HepG2 (cell line): ENCODE results near the gene THRAP3. TPM values are rescaled to one million over a fixed set of nuclear protein-coding genes. Genes with fewer than 3 reads are reported as not detected.
A peak's percentile ranks its signal among the peaks of the same experiment; 100 is the strongest.

Experiments used
- AGO1 ChIP-seq: fragments of 200-400 bp; formaldehyde crosslinking; IDR thresholded peaks from 2 replicates; pipeline ENCODE4 v1.6.1; 2017; ENCODE audit warnings: mild to moderate bottlenecking, low read depth, low read length, moderate library complexity; ENCODE audit not compliant: poor library complexity, severe bottlenecking
- HMG20A ChIP-seq: IDR thresholded peaks from 2 replicates; pipeline ENCODE4 v1.6.1; 2016; ENCODE audit warnings: borderline replicate concordance
- KLF12 ChIP-seq: sonication (generic); formaldehyde crosslinking; IDR thresholded peaks from 2 replicates; pipeline ENCODE4 v1.4.0; 2020; ENCODE audit warnings: missing genetic modification reagents, borderline replicate concordance
- MXI1 ChIP-seq: IDR thresholded peaks from 3 replicates; pipeline ENCODE4 v1.6.1; 2012; ENCODE audit warnings: low read depth, low read length, inconsistent platforms, borderline replicate concordance
- NONO ChIP-seq, 2 experiments: fragments of 450-650 bp in 1 of 2; sonication (generic) in 1 of 2; formaldehyde crosslinking in 1 of 2; IDR thresholded peaks in 1 of 2; conservative IDR thresholded peaks in 1 of 2; 2 replicates each; pipeline versions ENCODE4 v1.6.1 to v1.8.0; 2017 to 2022; ENCODE audit warnings: mild to moderate bottlenecking in 1 of 2, missing genetic modification reagents in 1 of 2, moderate library complexity in 1 of 2
- SALL1 ChIP-seq: sonication (generic); formaldehyde crosslinking; IDR thresholded peaks from 2 replicates; pipeline ENCODE4 v1.8.0; 2022; ENCODE audit warnings: mild to moderate bottlenecking, missing genetic modification reagents
- TBX2 ChIP-seq: sonication (generic); formaldehyde crosslinking; IDR thresholded peaks from 2 replicates; pipeline ENCODE4 v1.5.0; 2020; ENCODE audit warnings: missing genetic modification reagents, mild to moderate bottlenecking, borderline replicate concordance
- ZBTB3 ChIP-seq: sonication (generic); formaldehyde crosslinking; IDR thresholded peaks from 2 replicates; pipeline ENCODE4 v1.4.0; 2020; ENCODE audit warnings: low read depth, mild to moderate bottlenecking, moderate library complexity, missing genetic modification reagents, borderline replicate concordance
- ZNF3 ChIP-seq: IDR thresholded peaks from 2 replicates; pipeline ENCODE4 v1.7.0; 2017; ENCODE audit warnings: inconsistent platforms
- ZNF441 ChIP-seq: sonication (generic); formaldehyde crosslinking; IDR thresholded peaks from 2 replicates; pipeline ENCODE4 v1.7.0; 2021; ENCODE audit warnings: missing genetic modification reagents, borderline replicate concordance
- ZNF598 ChIP-seq: sonication (generic); formaldehyde crosslinking; IDR thresholded peaks from 2 replicates; pipeline ENCODE4 v1.5.1; 2020; ENCODE audit warnings: mild to moderate bottlenecking, missing genetic modification reagents, borderline replicate concordance
- ZNF629 ChIP-seq: sonication (generic); formaldehyde crosslinking; conservative IDR thresholded peaks from 2 replicates; pipeline ENCODE4 v1.5.0; 2020; ENCODE audit warnings: missing genetic modification reagents
- ZNF878 ChIP-seq: sonication (generic); formaldehyde crosslinking; IDR thresholded peaks from 2 replicates; pipeline ENCODE4 v1.8.1; 2023; ENCODE audit warnings: mild to moderate bottlenecking, missing genetic modification reagents, moderate library complexity
- ZSCAN21 ChIP-seq: sonication (generic); formaldehyde crosslinking; IDR thresholded peaks from 2 replicates; pipeline ENCODE4 v1.8.0; 2022; ENCODE audit warnings: mild to moderate bottlenecking, missing genetic modification reagents, moderate library complexity, borderline replicate concordance
- polyA plus RNA-seq, 8 experiments: library from polyadenylated mRNA; depleted of rRNA in 3 of 8; stranded (reverse) in 7 of 8; unstranded in 1 of 8; fragments of >200 nt; fragmentation: Illumina TruSeq in 4 of 8; extraction: Trizol in 4 of 8; gene quantifications; 2 replicates each; pipeline versions ENCODE4 v1.2.1 to v1.2.3, GENCODE V29; 2011 to 2016; ENCODE audit warnings: low read depth in 4 of 8, missing spikeins in 1 of 8, mixed read lengths in 1 of 8; ENCODE audit not compliant: insufficient read depth in 1 of 8
- total RNA-seq, 5 experiments: library from RNA; depleted of rRNA; stranded (reverse); fragments of >200 nt; fragmentation: Illumina TruSeq; extraction: Trizol; gene quantifications; 2 replicates each; pipeline ENCODE4 v1.2.3, GENCODE V29; 2016; ENCODE audit warnings: low read depth in 1 of 5
- TF ChIP-seq, protein P1 (sequence below): sonication (generic); formaldehyde crosslinking; IDR thresholded peaks from 2 replicates; pipeline ENCODE4 v1.4.0; 2020; ENCODE audit warnings: missing genetic modification reagents
- TF ChIP-seq, protein P2 (sequence below): sonication (generic); formaldehyde crosslinking; IDR thresholded peaks from 2 replicates; pipeline ENCODE4 v1.4.0; 2020; ENCODE audit warnings: missing genetic modification reagents, mild to moderate bottlenecking, borderline replicate concordance
- TF ChIP-seq, protein P3 (sequence below): IDR thresholded peaks from 2 replicates; pipeline ENCODE4 v1.6.1; 2016; ENCODE audit warnings: missing genetic modification reagents, missing compliant biosample characterization
- TF ChIP-seq, protein P4 (sequence below): sonication (generic); formaldehyde crosslinking; IDR thresholded peaks from 2 replicates; pipeline ENCODE4 v1.4.0; 2020; ENCODE audit warnings: missing genetic modification reagents, mild to moderate bottlenecking, borderline replicate concordance
- TF ChIP-seq, protein P5 (sequence below): sonication (generic); formaldehyde crosslinking; IDR thresholded peaks from 2 replicates; pipeline ENCODE4 v1.8.0; 2022; ENCODE audit warnings: mild to moderate bottlenecking, missing genetic modification reagents, moderate library complexity

THRAP3 gene
- total and polyA plus RNA-seq, 2 of the 13 experiments (the other 11 are each of a cell fraction or from before 2014, with no cell fraction given): 45.0 to 92.6 TPM

DNA sequence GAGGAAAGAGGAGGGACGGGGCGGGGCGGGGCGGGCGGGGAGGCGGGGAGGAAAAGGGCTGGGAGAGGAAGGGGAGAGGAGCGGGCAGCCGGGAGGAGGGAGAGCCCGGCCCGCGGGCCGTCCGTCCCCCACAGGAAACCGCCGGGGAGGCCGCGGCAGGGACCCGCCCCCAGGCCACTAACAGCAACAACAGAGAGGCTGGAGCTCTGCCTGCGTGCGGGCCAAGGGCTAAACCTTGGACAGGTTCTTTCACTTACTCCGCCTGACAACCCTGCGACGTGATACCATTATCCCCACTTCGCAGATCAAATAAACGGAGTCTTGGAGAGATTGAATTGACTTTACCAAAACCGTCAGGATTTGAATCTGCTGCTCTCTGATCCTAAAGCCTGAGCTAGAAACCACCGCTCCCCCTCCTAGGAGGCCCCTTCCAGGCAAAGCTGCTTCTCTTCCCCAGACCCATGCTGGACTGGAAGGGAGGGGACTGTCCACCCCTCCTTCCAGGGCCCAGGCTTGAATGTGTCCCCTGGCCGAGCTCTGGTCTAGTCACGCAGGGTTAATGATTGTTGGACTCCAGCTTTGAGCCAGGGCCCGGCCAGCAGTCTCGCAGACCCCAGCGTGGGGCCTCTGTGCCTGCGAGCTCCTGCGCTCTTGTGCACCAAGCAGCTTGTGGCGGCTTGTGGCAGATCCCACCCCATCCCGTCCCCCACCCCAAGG, 99.6 kb downstream of the THRAP3 start, which contains the start of gene EVA1B (continued):
- TF ChIP-seq, protein P1, sequence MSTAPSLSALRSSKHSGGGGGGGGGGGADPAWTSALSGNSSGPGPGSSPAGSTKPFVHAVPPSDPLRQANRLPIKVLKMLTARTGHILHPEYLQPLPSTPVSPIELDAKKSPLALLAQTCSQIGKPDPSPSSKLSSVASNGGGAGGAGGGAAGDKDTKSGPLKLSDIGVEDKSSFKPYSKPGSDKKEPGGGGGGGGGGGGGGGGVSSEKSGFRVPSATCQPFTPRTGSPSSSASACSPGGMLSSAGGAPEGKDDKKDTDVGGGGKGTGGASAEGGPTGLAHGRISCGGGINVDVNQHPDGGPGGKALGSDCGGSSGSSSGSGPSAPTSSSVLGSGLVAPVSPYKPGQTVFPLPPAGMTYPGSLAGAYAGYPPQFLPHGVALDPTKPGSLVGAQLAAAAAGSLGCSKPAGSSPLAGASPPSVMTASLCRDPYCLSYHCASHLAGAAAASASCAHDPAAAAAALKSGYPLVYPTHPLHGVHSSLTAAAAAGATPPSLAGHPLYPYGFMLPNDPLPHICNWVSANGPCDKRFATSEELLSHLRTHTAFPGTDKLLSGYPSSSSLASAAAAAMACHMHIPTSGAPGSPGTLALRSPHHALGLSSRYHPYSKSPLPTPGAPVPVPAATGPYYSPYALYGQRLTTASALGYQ: peak; percentile 57; the same call in 1 of the 2 replicates
- TF ChIP-seq HMG20A (CRISPR knock-in tag) (no peak), ZNF3 (CRISPR knock-in tag) (peak; percentile 88), ZNF629 (CRISPR knock-in tag) (peak; percentile 84), ZSCAN21 (CRISPR knock-in tag) (peak; percentile 52; the same call in 1 of the 2 replicates), NONO (IDR thresholded peaks at IDR 0.05) (no peak), NONO (CRISPR knock-in tag; conservative IDR thresholded peaks at IDR 0.05) (peak; percentile 56; the same call in 1 of the 2 replicates), ZNF441 (CRISPR knock-in tag) (no peak), SALL1 (CRISPR knock-in tag) (peak; percentile 69; the same call in 1 of the 2 replicates), ZNF598 (CRISPR knock-in tag) (peak; percentile 73; the same call in 1 of the 2 replicates), MXI1 (peak; percentile 57; the same call in 1 of the 3 replicates), ZNF878 (0 out of 2 replicates have a peak, but pooled peaks have one; percentile 52), ZBTB3 (CRISPR knock-in tag) (no peak), KLF12 (CRISPR knock-in tag) (no peak), AGO1 (peak; percentile 94), TBX2 (CRISPR knock-in tag) (peak; percentile 87)
- TF ChIP-seq, protein P2, sequence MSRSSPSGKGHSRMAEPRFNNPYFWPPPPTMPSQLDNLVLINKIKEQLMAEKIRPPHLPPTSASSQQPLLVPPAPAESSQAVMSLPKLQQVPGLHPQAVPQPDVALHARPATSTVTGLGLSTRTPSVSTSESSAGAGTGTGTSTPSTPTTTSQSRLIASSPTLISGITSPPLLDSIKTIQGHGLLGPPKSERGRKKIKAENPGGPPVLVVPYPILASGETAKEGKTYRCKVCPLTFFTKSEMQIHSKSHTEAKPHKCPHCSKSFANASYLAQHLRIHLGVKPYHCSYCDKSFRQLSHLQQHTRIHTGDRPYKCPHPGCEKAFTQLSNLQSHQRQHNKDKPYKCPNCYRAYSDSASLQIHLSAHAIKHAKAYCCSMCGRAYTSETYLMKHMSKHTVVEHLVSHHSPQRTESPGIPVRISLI (CRISPR knock-in tag): peak; percentile 28; the same call in 1 of the 2 replicates
- TF ChIP-seq, protein P3, sequence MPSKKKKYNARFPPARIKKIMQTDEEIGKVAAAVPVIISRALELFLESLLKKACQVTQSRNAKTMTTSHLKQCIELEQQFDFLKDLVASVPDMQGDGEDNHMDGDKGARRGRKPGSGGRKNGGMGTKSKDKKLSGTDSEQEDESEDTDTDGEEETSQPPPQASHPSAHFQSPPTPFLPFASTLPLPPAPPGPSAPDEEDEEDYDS (CRISPR knock-in tag): peak; percentile 92
- TF ChIP-seq, protein P4, sequence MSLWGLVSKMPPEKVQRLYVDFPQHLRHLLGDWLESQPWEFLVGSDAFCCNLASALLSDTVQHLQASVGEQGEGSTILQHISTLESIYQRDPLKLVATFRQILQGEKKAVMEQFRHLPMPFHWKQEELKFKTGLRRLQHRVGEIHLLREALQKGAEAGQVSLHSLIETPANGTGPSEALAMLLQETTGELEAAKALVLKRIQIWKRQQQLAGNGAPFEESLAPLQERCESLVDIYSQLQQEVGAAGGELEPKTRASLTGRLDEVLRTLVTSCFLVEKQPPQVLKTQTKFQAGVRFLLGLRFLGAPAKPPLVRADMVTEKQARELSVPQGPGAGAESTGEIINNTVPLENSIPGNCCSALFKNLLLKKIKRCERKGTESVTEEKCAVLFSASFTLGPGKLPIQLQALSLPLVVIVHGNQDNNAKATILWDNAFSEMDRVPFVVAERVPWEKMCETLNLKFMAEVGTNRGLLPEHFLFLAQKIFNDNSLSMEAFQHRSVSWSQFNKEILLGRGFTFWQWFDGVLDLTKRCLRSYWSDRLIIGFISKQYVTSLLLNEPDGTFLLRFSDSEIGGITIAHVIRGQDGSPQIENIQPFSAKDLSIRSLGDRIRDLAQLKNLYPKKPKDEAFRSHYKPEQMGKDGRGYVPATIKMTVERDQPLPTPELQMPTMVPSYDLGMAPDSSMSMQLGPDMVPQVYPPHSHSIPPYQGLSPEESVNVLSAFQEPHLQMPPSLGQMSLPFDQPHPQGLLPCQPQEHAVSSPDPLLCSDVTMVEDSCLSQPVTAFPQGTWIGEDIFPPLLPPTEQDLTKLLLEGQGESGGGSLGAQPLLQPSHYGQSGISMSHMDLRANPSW (CRISPR knock-in tag): 0 out of 2 replicates have a peak, but pooled peaks have one; percentile 47
- TF ChIP-seq, protein P5, sequence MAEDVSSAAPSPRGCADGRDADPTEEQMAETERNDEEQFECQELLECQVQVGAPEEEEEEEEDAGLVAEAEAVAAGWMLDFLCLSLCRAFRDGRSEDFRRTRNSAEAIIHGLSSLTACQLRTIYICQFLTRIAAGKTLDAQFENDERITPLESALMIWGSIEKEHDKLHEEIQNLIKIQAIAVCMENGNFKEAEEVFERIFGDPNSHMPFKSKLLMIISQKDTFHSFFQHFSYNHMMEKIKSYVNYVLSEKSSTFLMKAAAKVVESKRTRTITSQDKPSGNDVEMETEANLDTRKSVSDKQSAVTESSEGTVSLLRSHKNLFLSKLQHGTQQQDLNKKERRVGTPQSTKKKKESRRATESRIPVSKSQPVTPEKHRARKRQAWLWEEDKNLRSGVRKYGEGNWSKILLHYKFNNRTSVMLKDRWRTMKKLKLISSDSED (CRISPR knock-in tag): no peak
